ENCODE measurements around the gene ATP6V0A1. TPM values are rescaled to one million over a fixed set of nuclear protein-coding genes. Genes with fewer than 3 reads are reported as not detected.

ATP6V0A1 gene
- total RNA-seq, 2 experiments from 2014 or later, result 13.3 to 15.9 TPM

DNA sequence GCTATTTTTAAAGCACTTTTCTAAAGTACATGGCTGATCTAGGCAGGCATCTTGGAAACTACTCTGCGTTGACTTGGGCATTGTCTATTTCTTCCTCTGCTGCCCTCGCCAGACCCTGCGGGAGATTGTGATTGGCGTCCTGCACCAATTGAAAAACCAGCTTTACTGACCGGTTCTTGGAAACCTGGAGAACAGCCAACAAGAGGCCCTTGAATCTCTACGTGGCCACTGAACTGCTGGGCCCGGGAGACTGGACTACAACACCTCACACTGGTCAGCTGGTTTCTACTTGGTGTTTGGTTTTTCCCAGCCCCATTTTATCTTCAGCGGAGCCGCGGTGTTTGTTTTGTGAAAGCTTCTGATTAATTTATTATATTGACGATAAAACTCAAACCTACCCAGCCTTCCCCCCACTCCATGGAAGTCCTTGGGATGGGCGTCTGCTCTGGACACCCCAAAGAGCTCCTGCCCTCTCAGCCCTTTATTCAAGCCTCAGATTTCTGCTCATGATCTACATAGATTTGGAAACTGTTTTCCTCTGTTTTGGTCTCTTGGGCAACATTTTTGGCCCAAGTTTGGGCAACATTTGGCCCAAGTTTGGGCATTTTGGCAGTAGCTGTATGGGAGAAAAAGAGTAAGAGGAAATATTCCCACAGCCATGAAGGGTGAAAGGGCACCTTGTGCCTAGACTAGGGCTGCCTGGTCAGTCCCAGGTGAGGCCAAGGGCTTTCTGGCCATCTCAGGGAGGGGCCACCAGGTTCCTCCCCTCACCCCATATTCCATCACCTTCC lies 113.0 kb downstream of the ATP6V0A1 start:
- DNase-seq (no peak), ATAC-seq (no peak)
- intact Hi-C loops (cut with DNase I, micrococcal nuclease), result no loop called here
- CTCF ChIA-PET, result no interaction called here
- Mint-ChIP-seq H3K36me3 (ENCODE audit: low read depth) (peaks cover 77% of the 10 kb centered on the region), H3K4me1 (peaks cover 33% of the 10 kb centered on the region), H3K27ac (no peak overlapping the region), H3K4me3 (no peak overlapping the region), H3K9me3 (ENCODE audit: low read depth) (no peaks in the 10 kb centered on the region), H3K27me3 (no peaks in the 10 kb centered on the region)
- POLR2A ChIA-PET, result no interaction called here

Small RNA genes within 50 kb of the gene (microRNA-seq; reads per million reads assigned to microRNA genes)
- 3.2 reads per million for gene MIR5010 (ENCODE audit: borderline replicate concordance)
- 1.4 reads per million for gene MIR548AT (ENCODE audit: borderline replicate concordance)

Other genes with a start within 250 kb of the ATP6V0A1 start
- 100 to 1,000 TPM; 162 to 203 TPM for gene STAT5B, start 182.5 kb upstream of the ATP6V0A1 start, total RNA-seq
- gene STAT5A, start 170.4 kb upstream of the ATP6V0A1 start, total RNA-seq, result 100 to 1,000 TPM; 178 to 203 TPM
- 100 to 1,000 TPM; 332 to 345 TPM for gene STAT3, start 70.4 kb upstream of the ATP6V0A1 start, total RNA-seq
- 1 to 10 TPM; 4.2 to 4.4 TPM for gene CAVIN1, start 35.6 kb upstream of the ATP6V0A1 start, total RNA-seq
- gene NAGLU, start 77.4 kb downstream of the ATP6V0A1 start, total RNA-seq, result 10 to 100 TPM in 1 of 2 experiments, 1 to 10 TPM in 1; 9.7 to 12.5 TPM
- gene HSD17B1, start 94.0 kb downstream of the ATP6V0A1 start, total RNA-seq, result under 1 TPM; 0.35 to 0.41 TPM
- 100 to 1,000 TPM in 1 of 2 experiments, 10 to 100 TPM in 1; 83.3 to 105 TPM for gene COASY, start 103.3 kb downstream of the ATP6V0A1 start, total RNA-seq
- 10 to 100 TPM; 38.7 to 40.7 TPM for gene MLX, start 108.2 kb downstream of the ATP6V0A1 start, total RNA-seq
- gene PSMC3IP, start 118.9 kb downstream of the ATP6V0A1 start, total RNA-seq, result 10 to 100 TPM; 27.0 to 28.9 TPM
- 10 to 100 TPM; 28.3 to 30.9 TPM for gene RETREG3, start 150.5 kb downstream of the ATP6V0A1 start, total RNA-seq
- gene TUBG1, start 150.8 kb downstream of the ATP6V0A1 start, total RNA-seq, result 100 to 1,000 TPM in 1 of 2 experiments, 10 to 100 TPM in 1; 76.1 to 102 TPM
- gene TUBG2, start 200.4 kb downstream of the ATP6V0A1 start, total RNA-seq, result 1 to 10 TPM; 9.0 to 9.2 TPM
- under 1 TPM; 0.73 to 0.97 TPM for gene PLEKHH3, start 218.1 kb downstream of the ATP6V0A1 start, total RNA-seq
- under 1 TPM; 0.18 to 0.37 TPM for gene CCR10, start 223.0 kb downstream of the ATP6V0A1 start, total RNA-seq
- 1 to 10 TPM; 1.2 to 1.4 TPM for gene CNTNAP1, start 223.7 kb downstream of the ATP6V0A1 start, total RNA-seq

Data from activated CD4-positive, alpha-beta T cell treated with anti-CD3 and anti-CD28 coated beads for 36 hours (primary cell).